OCI-LY1 (cell line): ENCODE measurements around the gene TK2.
"Not testable (repeated sequence)": the region's sequence is repeated elsewhere in the genome, so short reads cannot be mapped to it uniquely, and the experiment has no call there.

Experiments used
- CTCF ChIP-seq: fragments of 200-600 bp; sonication (generic), shearing (Covaris generic); IDR thresholded peaks from 2 replicates; pipeline ENCODE4 v1.5.1; 2017; ENCODE audit warnings: mild to moderate bottlenecking, antibody characterized with exemption, low read length, moderate library complexity, mixed read lengths
- EZH2 ChIP-seq: fragments of 200-600 bp; sonication (generic), shearing (Covaris generic); IDR thresholded peaks from 2 replicates; pipeline ENCODE4 v1.8.0; 2017; ENCODE audit warnings: borderline replicate concordance, mixed run types, mild to moderate bottlenecking, antibody characterized with exemption, low read length, moderate library complexity, mixed read lengths

DNA sequence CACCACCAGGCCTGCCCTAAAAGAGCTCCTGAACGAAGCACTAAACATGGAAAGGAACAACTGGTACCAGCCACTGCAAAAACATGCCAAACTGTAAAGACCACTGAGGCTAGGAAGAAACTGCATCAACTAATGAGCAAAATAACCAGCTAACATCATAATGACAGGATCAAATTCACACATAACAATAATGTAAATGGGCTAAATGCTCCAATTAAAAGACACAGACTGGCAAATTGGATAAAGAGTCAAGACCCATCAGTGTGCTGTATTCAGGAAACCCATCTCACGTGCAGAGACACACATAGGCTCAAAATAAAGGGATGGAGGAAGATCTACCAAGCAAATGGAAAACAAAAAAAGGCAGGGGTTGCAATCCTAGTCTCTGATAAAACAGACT is 52.0 kb downstream of the TK2 start:
- not testable (repeated sequence) for TF ChIP-seq EZH2, CTCF
